Pancreas (tissue), 10 donors: ENCODE data around the gene SPINK9. TPM values are rescaled to one million over a fixed set of nuclear protein-coding genes. Genes with fewer than 3 reads are reported as not detected.

ENCODE experiments used
- ATAC-seq, 4 donors: fragments of 200-7000 bp; cut with Tn5 transposase; one replicate each; pipeline versions ENCODE4 v1.8.0 to v1.9.1; 2020; ENCODE audit warnings: mild to moderate bottlenecking in 4 of 4, moderate library complexity in 4 of 4
- DNase-seq, 6 donors: peaks; one replicate each; pipeline ENCODE4 v3.0.0-alpha.2; 2020
- FAIRE-seq: peaks from 2 replicates; lab custom pipeline; 2012; peaks lifted over from hg19 to GRCh38; lab: Jason Lieb, UNC
- H3K27ac ChIP-seq, 4 donors: fragments of 200-600 bp; sonication (generic); 1 replicate in 3 of 4; 2 replicates in 1 of 4; pipeline versions ENCODE4 v1.5.0 to v1.8.0; 2020
- H3K27me3 ChIP-seq, 4 donors: fragments of 200-600 bp; one replicate each; pipeline ENCODE4 v1.8.0; 2021
- H3K36me3 ChIP-seq, 3 donors: fragments of 200-600 bp; sonication (generic) in 1 of 3; one replicate each; pipeline versions ENCODE4 v1.5.0 to v1.8.0; 2020 to 2021
- H3K4me1 ChIP-seq, 3 donors: fragments of 200-600 bp; one replicate each; pipeline ENCODE4 v1.8.0; 2021
- H3K4me3 ChIP-seq, 4 donors: fragments of 200-600 bp; sonication (generic) in 2 of 4; one replicate each; pipeline versions ENCODE4 v1.5.0 to v1.8.0; 2020 to 2021
- H3K9me3 ChIP-seq, 4 donors: fragments of 200-600 bp; one replicate each; pipeline ENCODE4 v1.8.0; 2021
- CTCF ChIP-seq, 4 donors: fragments of 200-600 bp; sonication (generic) in 3 of 4; IDR thresholded peaks; one replicate each; pipeline versions ENCODE4 v1.5.0 to v1.8.0; 2021; ENCODE audit warnings: antibody characterized with exemption in 4 of 4
- WGBS, 2 donors: extraction: QIAGEN DNeasy Blood & Tissue Kit; methylation state at CpG; one replicate each; pipeline ENCODE4 v1.1.7; 2013; 5-methylcytosine and 5-hydroxymethylcytosine counted together
- intact Hi-C, 3 donors: fragments of 100-400 bp; cut with DNase I; formaldehyde crosslinking; loops; one replicate each; pipeline versions ENCODE4 v1.11.1 to v1.14.2; 2022
- polyA plus RNA-seq, 2 donors: library from polyadenylated mRNA; stranded (reverse); fragments of 200-250 nt; gene quantifications; one replicate each; pipeline ENCODE4 v1.2.3, GENCODE V29; 2013
- total RNA-seq, 6 donors: library from RNA; stranded (reverse); fragmentation: NEBNext Ultra II Directional in 4 of 6; extraction: Animal tissue kit (Norgen Biotek cat#: 25700) in 4 of 6; gene quantifications; one replicate each; pipeline versions ENCODE4 v1.2.1 to v1.2.4, GENCODE V29; 2021 to 2023
- donor health status: healthy with polysubstance abuse.
- donor health status: DM: no; HTN: no; CAD: no; lungs with moderate emphysema.
- donor health status: DM: no; HTN: no; CAD: no.
- donor health status: control.
- donor health status: control.
- donor health status: Bipolar disorder and iron deficiency.
- donor health status: DM: yes; HTN: yes; CAD: no.
- donor health status: DM: no; HTN: no; CAD: no.
- donor health status: DM: no; HTN: no; CAD: no.
- donor health status: DM: yes; HTN: yes; CAD: no.

SPINK9 gene
- total and polyA plus RNA-seq, 8 donors, result 0.38 TPM; not detected in 7

- intact Hi-C loops, result no loop called here
- 70 to 77% methylated on average over 4 of the region's 4 CpGs for WGBS, 2 donors
- no peaks in the 10 kb centered on the region for H3K27me3 ChIP-seq
- H3K27ac ChIP-seq, result no peak overlapping the region
- no peaks in the 10 kb centered on the region for H3K36me3 ChIP-seq
- H3K4me1 ChIP-seq, result no peaks in the 10 kb centered on the region
- H3K4me3 ChIP-seq, result no peak overlapping the region
- no peak for TF ChIP-seq CTCF (IDR thresholded peaks at IDR 0.05)
- FAIRE-seq (no peak), ATAC-seq (no peak), DNase-seq (no peak)
- no peaks in the 10 kb centered on the region for H3K9me3 ChIP-seq
These were observed 40.8 kb downstream of the SPINK9 start for GRCh38 chr5:148376198-148376597.

GRCh38 chr5:148378670-148379069, 43.3 kb downstream of the SPINK9 start:
- H3K9me3 ChIP-seq, result no peaks in the 10 kb centered on the region
- H3K4me3 ChIP-seq, result no peak overlapping the region
- no peaks in the 10 kb centered on the region for H3K27me3 ChIP-seq
- no peak for FAIRE-seq
- no peaks in the 10 kb centered on the region for H3K36me3 ChIP-seq
- intact Hi-C loops, result no loop called here
- 95 to 100% methylated on average over 3 of the region's 3 CpGs for WGBS, 2 donors
- no peak for DNase-seq
- no peak overlapping the region for H3K27ac ChIP-seq
- H3K4me1 ChIP-seq, result no peaks in the 10 kb centered on the region
- no peak for ATAC-seq
- TF ChIP-seq CTCF (IDR thresholded peaks at IDR 0.05), result no peak

- no peak for ATAC-seq
- H3K4me3 ChIP-seq, result no peak overlapping the region
- no peaks in the 10 kb centered on the region for H3K4me1 ChIP-seq
- H3K27ac ChIP-seq, result no peak overlapping the region
- H3K9me3 ChIP-seq, result no peaks in the 10 kb centered on the region
- DNase-seq, result no peak
- no peak for FAIRE-seq
- H3K27me3 ChIP-seq, result no peaks in the 10 kb centered on the region
- intact Hi-C loops, result no loop called here
- no peaks in the 10 kb centered on the region for H3K36me3 ChIP-seq
- TF ChIP-seq CTCF (IDR thresholded peaks at IDR 0.05), result no peak
These were observed 44.0 kb downstream of the SPINK9 start for GRCh38 chr5:148379340-148379739.

GRCh38 chr5:148381906-148382305, 46.5 kb downstream of the SPINK9 start:
- Histone ChIP-seq H3K4me1 (peaks cover 10 to 16% (median 13%) of the 10 kb centered on the region in 3 donors), H3K4me3 (no peak overlapping the region), H3K27ac (no peak overlapping the region), H3K9me3 (no peaks in the 10 kb centered on the region), H3K27me3 (no peaks in the 10 kb centered on the region), H3K36me3 (no peaks in the 10 kb centered on the region)
- ATAC-seq (no peak), DNase-seq (no peak), FAIRE-seq (no peak)
- 89 to 96% methylated on average over 3 of the region's 3 CpGs for WGBS, 2 donors
- TF ChIP-seq CTCF (IDR thresholded peaks at IDR 0.05), result no peak
- intact Hi-C loops, result no loop called here

- H3K36me3 ChIP-seq, result no peaks in the 10 kb centered on the region
- no peaks in the 10 kb centered on the region for H3K27me3 ChIP-seq
- H3K9me3 ChIP-seq, result no peaks in the 10 kb centered on the region
- peak overlapping the region in 2 of 4 donors; percentile 80 to 89 for H3K27ac ChIP-seq
- DNase-seq, result no peak
- WGBS, 2 donors, result 15% methylated on average over 4 of the region's 4 CpGs
- peak overlapping the region; percentile 64 to 96 (median 72) for H3K4me3 ChIP-seq
- ATAC-seq, result peak in 3 of 4 donors; percentile 12 to 24 (median 15)
- no peak for TF ChIP-seq CTCF (IDR thresholded peaks at IDR 0.05)
- H3K4me1 ChIP-seq, result peaks cover 10 to 18% (median 13%) of the 10 kb centered on the region in 3 donors
- no peak for FAIRE-seq
- intact Hi-C loops, result no loop called here
These were observed 47.6 kb downstream of the SPINK9 start for GRCh38 chr5:148382961-148383360.
